ENCODE results near the gene ATG9B.
"Not testable (repeated sequence)": the region's sequence is repeated elsewhere in the genome, so short reads cannot be mapped to it uniquely, and the experiment has no call there.

The ATG9B gene

GRCh38 chr7:151058781-151059366 is 34.6 kb upstream of the ATG9B start:
- no peak for DNase-seq

- peak; percentile 100 for DNase-seq
Measured at GRCh38 chr7:151057989-151058780, 33.9 kb upstream of the ATG9B start.

GRCh38 chr7:151057506-151057988 is 33.3 kb upstream of the ATG9B start, which contains the start of gene CDK5:
TSS of gene CDK5 (minus strand) at chr7:151057897. CDS start at chr7:151057848, 49 bp downstream.
- DNase-seq: no peak

GRCh38 chr7:151056666-151057505 is 32.6 kb upstream of the ATG9B start:
- DNase-seq: no peak

GRCh38 chr7:151056283-151056665 is 32.0 kb upstream of the ATG9B start:
- DNase-seq: no peak

GRCh38 chr7:151053751-151054150 is 29.5 kb upstream of the ATG9B start:
- no peak for DNase-seq

GRCh38 chr7:151053096-151053495 is 28.8 kb upstream of the ATG9B start:
- DNase-seq: no peak

GRCh38 chr7:151051108-151051507 is 26.8 kb upstream of the ATG9B start:
- DNase-seq: peak; percentile 70

GRCh38 chr7:151048911-151049463 is 24.7 kb upstream of the ATG9B start:
- no peak for DNase-seq

GRCh38 chr7:151047976-151048815 is 23.9 kb upstream of the ATG9B start, which contains the start of gene ASIC3:
TSS of gene ASIC3 (plus strand) at chr7:151048531. CDS start at chr7:151048886, 355 bp downstream.
- DNase-seq: no peak

GRCh38 chr7:151046603-151047573 is 22.6 kb upstream of the ATG9B start:
- peak; percentile 61 for DNase-seq

GRCh38 chr7:151045967-151046366 is 21.7 kb upstream of the ATG9B start:
- no peak for DNase-seq

GRCh38 chr7:151045262-151045661 is 21.0 kb upstream of the ATG9B start:
- DNase-seq: no peak

- DNase-seq: no peak
Measured at GRCh38 chr7:151043959-151044358, 19.7 kb upstream of the ATG9B start.

- DNase-seq: not testable (repeated sequence)
Measured at GRCh38 chr7:151043449-151043848, 19.2 kb upstream of the ATG9B start.

- no peak for DNase-seq
Measured at GRCh38 chr7:151040616-151041375, 16.5 kb upstream of the ATG9B start.

GRCh38 chr7:151039850-151040548 is 15.7 kb upstream of the ATG9B start:
- DNase-seq: no peak

- peak; percentile 95 for DNase-seq
Measured at GRCh38 chr7:151038951-151039849, 14.9 kb upstream of the ATG9B start.
